Stimulated activated naive B cell treated with anti-CD40 and anti-IgM and Interleukin-4, amounts not matched to agents 10 μg/mL and 1 μg/mL and 100 μg/mL, for 72 hours (primary cell): ENCODE data around the gene SLCO4A1.

Experiments used
- ATAC-seq, 2 donors: fragments of 150-1000 bp; cut with Tn5 transposase; replicated peaks; 2 replicates each; pipeline ENCODE4 v1.10.0; 2021; ENCODE audit warnings: moderate library complexity in 1 of 2
- DNase-seq: peaks from one replicate; pipeline ENCODE4 v3.0.0; 2021
- H3K27ac Mint-ChIP-seq: one replicate; pipeline ENCODE4 v1.8.0; 2022; ENCODE audit warnings: mild to moderate bottlenecking, mixed read lengths
- H3K27me3 Mint-ChIP-seq, 2 donors: one replicate each; pipeline ENCODE4 v1.8.0; 2022; ENCODE audit warnings: mixed read lengths in 2 of 2
- H3K36me3 Mint-ChIP-seq, 2 donors: one replicate each; pipeline ENCODE4 v1.8.0; 2022; ENCODE audit warnings: mixed read lengths in 2 of 2, mild to moderate bottlenecking in 1 of 2
- H3K4me1 Mint-ChIP-seq, 2 donors: one replicate each; pipeline ENCODE4 v1.8.0; 2022; ENCODE audit warnings: mixed read lengths in 2 of 2, mild to moderate bottlenecking in 1 of 2
- H3K4me3 Mint-ChIP-seq, 2 donors: one replicate each; pipeline ENCODE4 v1.8.0; 2022; ENCODE audit warnings: mild to moderate bottlenecking in 2 of 2, mixed read lengths in 2 of 2, moderate library complexity in 1 of 2
- H3K9me3 Mint-ChIP-seq, 2 donors: one replicate each; pipeline ENCODE4 v1.8.0; 2022; ENCODE audit warnings: mixed read lengths in 2 of 2, mild to moderate bottlenecking in 1 of 2

The SLCO4A1 gene

GRCh38 chr20:62642051-62642665 lies at the start of gene SLCO4A1:
SLCO4A1 (plus strand) TSS chr20:62642503; CDS start chr20:62656455, 13,952 bp downstream.
- Mint-ChIP-seq H3K27me3 (no peaks in the 10 kb centered on the region), H3K4me1 (peaks cover 20 to 50% of the 10 kb centered on the region in 2 donors), H3K9me3 (no peaks in the 10 kb centered on the region), H3K4me3 (peak within 1 kb of the TSS; percentile 85 to 89), H3K36me3 (peaks cover 3 to 8% of the 10 kb centered on the region in 2 donors), H3K27ac (peak within 1 kb of the TSS; percentile 90)
- ATAC-seq (peak; percentile 84 to 85), DNase-seq (peak; percentile 79)

- ATAC-seq (no peak), DNase-seq (no peak)
- Mint-ChIP-seq H3K4me3 (no peak overlapping the region), H3K27me3 (peaks cover 37 to 44% of the 10 kb centered on the region in 2 donors), H3K4me1 (peaks cover 5 to 16% of the 10 kb centered on the region in 2 donors), H3K9me3 (no peaks in the 10 kb centered on the region), H3K36me3 (no peaks in the 10 kb centered on the region), H3K27ac (no peak overlapping the region)
Measured at GRCh38 chr20:62592506-62593177, 49.7 kb upstream of the SLCO4A1 start.

- H3K36me3 Mint-ChIP-seq = no peaks in the 10 kb centered on the region
- peaks cover 13 to 22% of the 10 kb centered on the region in 2 donors for H3K4me1 Mint-ChIP-seq
- ATAC-seq = no peak
- no peak for DNase-seq
- no peaks in the 10 kb centered on the region for H3K9me3 Mint-ChIP-seq
- no peak overlapping the region for H3K4me3 Mint-ChIP-seq
- peaks cover 37 to 50% of the 10 kb centered on the region in 2 donors for H3K27me3 Mint-ChIP-seq
- H3K27ac Mint-ChIP-seq = no peak overlapping the region
Measured at GRCh38 chr20:62593616-62594015, 48.7 kb upstream of the SLCO4A1 start.

GRCh38 chr20:62595069-62595468 lies 47.2 kb upstream of the SLCO4A1 start:
- no peak for DNase-seq
- Mint-ChIP-seq H3K4me1 (peaks cover 21 to 31% of the 10 kb centered on the region in 2 donors), H3K9me3 (no peaks in the 10 kb centered on the region), H3K27me3 (peaks cover 37 to 50% of the 10 kb centered on the region in 2 donors), H3K4me3 (no peak overlapping the region), H3K27ac (no peak overlapping the region), H3K36me3 (no peaks in the 10 kb centered on the region)
- ATAC-seq = no peak

GRCh38 chr20:62595491-62595890 lies 46.8 kb upstream of the SLCO4A1 start:
- ATAC-seq = no peak

GRCh38 chr20:62596486-62596885 lies 45.8 kb upstream of the SLCO4A1 start:
- Mint-ChIP-seq H3K27me3 (peaks cover 31 to 41% of the 10 kb centered on the region in 2 donors), H3K4me3 (no peak overlapping the region), H3K9me3 (no peaks in the 10 kb centered on the region), H3K36me3 (no peaks in the 10 kb centered on the region), H3K27ac (no peak overlapping the region), H3K4me1 (peaks cover 23 to 42% of the 10 kb centered on the region in 2 donors)
- ATAC-seq (no peak), DNase-seq (no peak)

More at GRCh38 chr20:62595491-62595890, 46.8 kb upstream of the SLCO4A1 start:
- Mint-ChIP-seq H3K4me3 (no peak overlapping the region), H3K27me3 (peaks cover 37 to 50% of the 10 kb centered on the region in 2 donors), H3K36me3 (no peaks in the 10 kb centered on the region), H3K27ac (no peak overlapping the region), H3K9me3 (no peaks in the 10 kb centered on the region), H3K4me1 (peaks cover 22 to 34% of the 10 kb centered on the region in 2 donors)
- DNase-seq = no peak

GRCh38 chr20:62596921-62597320 lies 45.4 kb upstream of the SLCO4A1 start:
- H3K27ac Mint-ChIP-seq = no peak overlapping the region
- DNase-seq = no peak
- H3K27me3 Mint-ChIP-seq = peaks cover 27 to 43% of the 10 kb centered on the region in 2 donors
- no peak for ATAC-seq
- no peaks in the 10 kb centered on the region for H3K36me3 Mint-ChIP-seq
- no peaks in the 10 kb centered on the region for H3K9me3 Mint-ChIP-seq
- no peak overlapping the region for H3K4me3 Mint-ChIP-seq
- peaks cover 24 to 46% of the 10 kb centered on the region in 2 donors for H3K4me1 Mint-ChIP-seq

- Mint-ChIP-seq H3K27me3 (peaks cover 23 to 42% of the 10 kb centered on the region in 2 donors), H3K9me3 (no peaks in the 10 kb centered on the region), H3K4me3 (no peak overlapping the region), H3K27ac (no peak overlapping the region), H3K36me3 (no peaks in the 10 kb centered on the region), H3K4me1 (peaks cover 30 to 52% of the 10 kb centered on the region in 2 donors)
- DNase-seq (no peak), ATAC-seq (no peak)
Measured at GRCh38 chr20:62597416-62598115, 44.7 kb upstream of the SLCO4A1 start.

- H3K27ac Mint-ChIP-seq = no peak overlapping the region
- H3K4me1 Mint-ChIP-seq = peaks cover 40 to 64% of the 10 kb centered on the region in 2 donors
- peaks cover 21 to 41% of the 10 kb centered on the region in 2 donors for H3K27me3 Mint-ChIP-seq
- no peaks in the 10 kb centered on the region for H3K9me3 Mint-ChIP-seq
- no peaks in the 10 kb centered on the region for H3K36me3 Mint-ChIP-seq
- no peak overlapping the region for H3K4me3 Mint-ChIP-seq
- DNase-seq (no peak), ATAC-seq (peak in 1 of 2 donors; percentile 26)
Measured at GRCh38 chr20:62598761-62599194, 43.5 kb upstream of the SLCO4A1 start.

- no peak overlapping the region for H3K4me3 Mint-ChIP-seq
- peaks cover 21 to 39% of the 10 kb centered on the region in 2 donors for H3K27me3 Mint-ChIP-seq
- H3K27ac Mint-ChIP-seq = no peak overlapping the region
Measured at GRCh38 chr20:62599216-62600110, 42.8 kb upstream of the SLCO4A1 start.

GRCh38 chr20:62601172-62601571 lies 41.1 kb upstream of the SLCO4A1 start:
- Mint-ChIP-seq H3K27ac (no peak overlapping the region), H3K9me3 (no peaks in the 10 kb centered on the region), H3K4me1 (peaks cover 51 to 76% of the 10 kb centered on the region in 2 donors), H3K36me3 (no peaks in the 10 kb centered on the region), H3K4me3 (no peak overlapping the region), H3K27me3 (peaks cover 6 to 23% of the 10 kb centered on the region in 2 donors)
- no peak for DNase-seq
- no peak for ATAC-seq

More at GRCh38 chr20:62599216-62600110, 42.8 kb upstream of the SLCO4A1 start:
- Mint-ChIP-seq H3K36me3 (no peaks in the 10 kb centered on the region), H3K9me3 (no peaks in the 10 kb centered on the region), H3K4me1 (peaks cover 43 to 70% of the 10 kb centered on the region in 2 donors)
- DNase-seq = no peak
- no peak for ATAC-seq

GRCh38 chr20:62601714-62602113 lies 40.6 kb upstream of the SLCO4A1 start:
- Mint-ChIP-seq H3K36me3 (no peaks in the 10 kb centered on the region), H3K27me3 (peaks cover 3 to 18% of the 10 kb centered on the region in 2 donors), H3K4me1 (peaks cover 52 to 81% of the 10 kb centered on the region in 2 donors), H3K27ac (no peak overlapping the region), H3K9me3 (no peaks in the 10 kb centered on the region), H3K4me3 (no peak overlapping the region)
- no peak for ATAC-seq
- no peak for DNase-seq

- Mint-ChIP-seq H3K4me1 (peaks cover 57 to 89% of the 10 kb centered on the region in 2 donors), H3K36me3 (no peaks in the 10 kb centered on the region), H3K4me3 (peak overlapping the region; percentile 75 to 76), H3K27ac (peak overlapping the region; percentile 84), H3K27me3 (peaks cover 0 to 19% of the 10 kb centered on the region in 2 donors), H3K9me3 (no peaks in the 10 kb centered on the region)
- ATAC-seq (no peak), DNase-seq (no peak)
Measured at GRCh38 chr20:62602550-62602949, 39.8 kb upstream of the SLCO4A1 start.
